Natural killer cell (primary cell): ENCODE results near the gene ZNF407. TPM values are rescaled to one million over a fixed set of nuclear protein-coding genes. Genes with fewer than 3 reads are reported as not detected.

ENCODE experiments used
- ATAC-seq, 3 donors: fragments of 150-1000 bp in 2 of 3; fragments of 200-7000 bp in 1 of 3; cut with Tn5 transposase; 1 replicate in 1 of 3; 2 replicates in 2 of 3; pipeline ENCODE4 v1.10.0; 2021; ENCODE audit warnings: mild to moderate bottlenecking in 2 of 3, moderate library complexity in 2 of 3
- DNase-seq, 2 donors: peaks; one replicate each; pipeline versions ENCODE4 v3.0.0 to v3.0.0-alpha.2; 2013 to 2021; ENCODE audit warnings: mixed read lengths in 1 of 2
- H3K27ac ChIP-seq: one replicate; pipeline ENCODE4 v1.5.1; 2013; ENCODE audit warnings: mild to moderate bottlenecking, low read length
- H3K27me3 ChIP-seq: one replicate; pipeline ENCODE4 v1.6.1; 2013; ENCODE audit warnings: low read length; ENCODE audit not compliant: control insufficient read depth, insufficient read depth
- H3K36me3 ChIP-seq: one replicate; pipeline ENCODE4 v1.6.1; 2013; ENCODE audit warnings: low read length; ENCODE audit not compliant: control insufficient read depth, insufficient read depth
- H3K4me1 ChIP-seq: one replicate; pipeline ENCODE4 v1.6.1; 2013; ENCODE audit warnings: low read length; ENCODE audit not compliant: control insufficient read depth, insufficient read depth
- H3K4me3 ChIP-seq: one replicate; pipeline ENCODE4 v1.5.1; 2013; ENCODE audit warnings: low read length
- H3K9me3 ChIP-seq: one replicate; pipeline ENCODE4 v1.6.1; 2013; ENCODE audit warnings: low read length; ENCODE audit not compliant: control insufficient read depth, insufficient read depth
- H3K27ac Mint-ChIP-seq, 2 donors: one replicate each; pipeline ENCODE4 v1.8.0; 2022; ENCODE audit warnings: mild to moderate bottlenecking in 2 of 2, mixed read lengths in 2 of 2, moderate library complexity in 1 of 2
- H3K27me3 Mint-ChIP-seq, 2 donors: one replicate each; pipeline ENCODE4 v1.8.0; 2022; ENCODE audit warnings: low read depth in 2 of 2, mixed read lengths in 2 of 2
- H3K36me3 Mint-ChIP-seq: one replicate; pipeline ENCODE4 v1.8.0; 2022; ENCODE audit warnings: mixed read lengths
- H3K4me1 Mint-ChIP-seq, 2 donors: one replicate each; pipeline ENCODE4 v1.8.0; 2022; ENCODE audit warnings: mixed read lengths in 2 of 2
- H3K4me3 Mint-ChIP-seq: one replicate; pipeline ENCODE4 v1.8.0; 2022; ENCODE audit warnings: mild to moderate bottlenecking, moderate library complexity, mixed read lengths
- H3K9me3 Mint-ChIP-seq, 2 donors: one replicate each; pipeline ENCODE4 v1.8.0; 2022; ENCODE audit warnings: mixed read lengths in 2 of 2
- WGBS: methylation state at CpG from one replicate; pipeline ENCODE4 v1.1.7; 2013; ENCODE audit warnings: missing lambda C conversion rate; ENCODE audit not compliant: insufficient coverage; 5-methylcytosine and 5-hydroxymethylcytosine counted together
- intact Hi-C: fragments of 100-400 bp; cut with micrococcal nuclease; formaldehyde crosslinking; loops from one replicate; pipeline ENCODE4 v1.14.2; 2022
- total RNA-seq, 4 donors: library from RNA; stranded (reverse); fragments of 120-200 nt in 1 of 4; gene quantifications; one replicate each; pipeline versions ENCODE4 v1.2.3 to v1.2.4, GENCODE V29; 2013 to 2022
- TF ChIP-seq, protein P1 (sequence below): fragments of 200-600 bp; IDR thresholded peaks from one replicate; pipeline ENCODE4 v1.8.0; 2022; ENCODE audit warnings: antibody characterized with exemption

The ZNF407 gene
- total RNA-seq, 3 donors from 2014 or later (not counting 1 experiment from before 2014, with no cell fraction given), result 28.4 to 36.7 (median 36.3) TPM

DNA sequence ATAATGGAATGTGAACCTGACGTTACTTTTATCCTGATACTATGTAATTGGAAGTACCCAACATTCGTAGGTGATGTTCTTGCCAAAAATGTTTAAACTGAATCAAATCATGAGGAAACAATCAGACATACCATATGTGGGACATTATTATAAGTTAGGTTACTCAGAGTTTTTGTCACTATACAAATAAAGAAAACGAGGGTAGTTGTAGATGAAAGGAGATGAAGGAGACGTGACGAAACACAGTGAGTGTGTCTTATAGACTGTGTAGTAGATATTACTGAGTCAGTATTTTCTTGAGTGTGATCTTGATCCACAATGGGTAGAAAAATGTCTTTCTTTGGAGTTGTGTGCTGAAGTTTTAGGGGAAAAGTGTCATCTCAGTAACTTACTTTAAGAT, 176.8 kb downstream of the ZNF407 start:
- no peaks in the 10 kb centered on the region for H3K36me3 Mint-ChIP-seq
- intact Hi-C loops, result no loop called here
- no peak for DNase-seq
- Histone ChIP-seq H3K27me3 (no peaks in the 10 kb centered on the region), H3K4me3 (no peak overlapping the region), H3K27ac (no peak overlapping the region), H3K36me3 (no peaks in the 10 kb centered on the region), H3K9me3 (no peaks in the 10 kb centered on the region), H3K4me1 (no peaks in the 10 kb centered on the region)
- ATAC-seq, result no peak
- H3K4me1 Mint-ChIP-seq, result peaks cover 8 to 9% of the 10 kb centered on the region in 2 donors
- H3K27me3 Mint-ChIP-seq, result no peaks in the 10 kb centered on the region
- no peaks in the 10 kb centered on the region for H3K9me3 Mint-ChIP-seq
- TF ChIP-seq, protein P1, sequence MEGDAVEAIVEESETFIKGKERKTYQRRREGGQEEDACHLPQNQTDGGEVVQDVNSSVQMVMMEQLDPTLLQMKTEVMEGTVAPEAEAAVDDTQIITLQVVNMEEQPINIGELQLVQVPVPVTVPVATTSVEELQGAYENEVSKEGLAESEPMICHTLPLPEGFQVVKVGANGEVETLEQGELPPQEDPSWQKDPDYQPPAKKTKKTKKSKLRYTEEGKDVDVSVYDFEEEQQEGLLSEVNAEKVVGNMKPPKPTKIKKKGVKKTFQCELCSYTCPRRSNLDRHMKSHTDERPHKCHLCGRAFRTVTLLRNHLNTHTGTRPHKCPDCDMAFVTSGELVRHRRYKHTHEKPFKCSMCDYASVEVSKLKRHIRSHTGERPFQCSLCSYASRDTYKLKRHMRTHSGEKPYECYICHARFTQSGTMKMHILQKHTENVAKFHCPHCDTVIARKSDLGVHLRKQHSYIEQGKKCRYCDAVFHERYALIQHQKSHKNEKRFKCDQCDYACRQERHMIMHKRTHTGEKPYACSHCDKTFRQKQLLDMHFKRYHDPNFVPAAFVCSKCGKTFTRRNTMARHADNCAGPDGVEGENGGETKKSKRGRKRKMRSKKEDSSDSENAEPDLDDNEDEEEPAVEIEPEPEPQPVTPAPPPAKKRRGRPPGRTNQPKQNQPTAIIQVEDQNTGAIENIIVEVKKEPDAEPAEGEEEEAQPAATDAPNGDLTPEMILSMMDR, result no peak
- H3K4me3 Mint-ChIP-seq, result no peak overlapping the region
- no peak overlapping the region for H3K27ac Mint-ChIP-seq
- 100% methylated on average over 3 of the region's 5 CpGs for WGBS

GRCh38 chr18:74775239-74775638, 177.6 kb downstream of the ZNF407 start:
- 100% methylated on average over 2 of the region's 3 CpGs for WGBS
- H3K4me1 Mint-ChIP-seq, result peaks cover 8 to 9% of the 10 kb centered on the region in 2 donors
- ATAC-seq, result no peak

GRCh38 chr18:74778191-74778847, 180.6 kb downstream of the ZNF407 start:
- H3K27ac ChIP-seq, result no peak overlapping the region
- no peaks in the 10 kb centered on the region for H3K9me3 ChIP-seq
- Mint-ChIP-seq H3K4me3 (no peak overlapping the region), H3K27me3 (no peaks in the 10 kb centered on the region), H3K9me3 (no peaks in the 10 kb centered on the region), H3K4me1 (peaks cover 8 to 9% of the 10 kb centered on the region in 2 donors), H3K27ac (peak overlapping the region; percentile 6 to 62), H3K36me3 (no peaks in the 10 kb centered on the region)
- TF ChIP-seq, protein P1, result no peak
- H3K27me3 ChIP-seq, result no peaks in the 10 kb centered on the region
- no peaks in the 10 kb centered on the region for H3K4me1 ChIP-seq
- no peak overlapping the region for H3K4me3 ChIP-seq
- intact Hi-C loops, result no loop called here
- H3K36me3 ChIP-seq, result no peaks in the 10 kb centered on the region
- ATAC-seq (peak in 2 of 3 donors; percentile 44 to 47), DNase-seq (no peak)
- 87% methylated on average over 6 of the region's 6 CpGs for WGBS

More at GRCh38 chr18:74775239-74775638, 177.6 kb downstream of the ZNF407 start:
- Mint-ChIP-seq H3K27ac (no peak overlapping the region), H3K36me3 (no peaks in the 10 kb centered on the region), H3K27me3 (no peaks in the 10 kb centered on the region), H3K4me3 (no peak overlapping the region), H3K9me3 (no peaks in the 10 kb centered on the region)
- TF ChIP-seq, protein P1, result no peak
- Histone ChIP-seq H3K9me3 (no peaks in the 10 kb centered on the region), H3K27ac (no peak overlapping the region), H3K27me3 (no peaks in the 10 kb centered on the region), H3K36me3 (no peaks in the 10 kb centered on the region), H3K4me1 (no peaks in the 10 kb centered on the region), H3K4me3 (no peak overlapping the region)
- intact Hi-C loops, result no loop called here
- DNase-seq, result no peak

GRCh38 chr18:74784752-74785151, 187.1 kb downstream of the ZNF407 start:
- intact Hi-C loops, result no loop called here
- Mint-ChIP-seq H3K27me3 (no peaks in the 10 kb centered on the region), H3K36me3 (no peaks in the 10 kb centered on the region), H3K9me3 (no peaks in the 10 kb centered on the region), H3K4me1 (no peaks in the 10 kb centered on the region), H3K27ac (no peak overlapping the region), H3K4me3 (no peak overlapping the region)
- TF ChIP-seq, protein P1, result no peak
- Histone ChIP-seq H3K4me1 (no peaks in the 10 kb centered on the region), H3K4me3 (no peak overlapping the region), H3K36me3 (peaks cover 3% of the 10 kb centered on the region), H3K9me3 (no peaks in the 10 kb centered on the region), H3K27ac (no peak overlapping the region), H3K27me3 (no peaks in the 10 kb centered on the region)
- DNase-seq (no peak), ATAC-seq (no peak)
- 92% methylated on average over 5 of the region's 6 CpGs for WGBS
